Rectal smooth muscle tissue (tissue), 1 donor: Measurements from ENCODE around the gene GBA3.

ENCODE experiments used
- H3K27ac ChIP-seq: one replicate; pipeline ENCODE4 v1.7.0; 2013; ENCODE audit warnings: low read depth, low read length, inconsistent platforms
- H3K27me3 ChIP-seq: one replicate; pipeline ENCODE4 v1.7.0; 2013; ENCODE audit warnings: low read length; ENCODE audit not compliant: control insufficient read depth, insufficient read depth
- H3K36me3 ChIP-seq: one replicate; pipeline ENCODE4 v1.7.0; 2013; ENCODE audit warnings: low read length; ENCODE audit not compliant: control insufficient read depth, insufficient read depth
- H3K4me1 ChIP-seq: one replicate; pipeline ENCODE4 v1.7.0; 2013; ENCODE audit warnings: low read length; ENCODE audit not compliant: control insufficient read depth, insufficient read depth
- H3K4me3 ChIP-seq: one replicate; pipeline ENCODE4 v1.7.0; 2013; ENCODE audit warnings: low read length
- H3K9ac ChIP-seq: one replicate; pipeline ENCODE4 v1.7.0; 2013; ENCODE audit warnings: low read length

Gene GBA3

DNA sequence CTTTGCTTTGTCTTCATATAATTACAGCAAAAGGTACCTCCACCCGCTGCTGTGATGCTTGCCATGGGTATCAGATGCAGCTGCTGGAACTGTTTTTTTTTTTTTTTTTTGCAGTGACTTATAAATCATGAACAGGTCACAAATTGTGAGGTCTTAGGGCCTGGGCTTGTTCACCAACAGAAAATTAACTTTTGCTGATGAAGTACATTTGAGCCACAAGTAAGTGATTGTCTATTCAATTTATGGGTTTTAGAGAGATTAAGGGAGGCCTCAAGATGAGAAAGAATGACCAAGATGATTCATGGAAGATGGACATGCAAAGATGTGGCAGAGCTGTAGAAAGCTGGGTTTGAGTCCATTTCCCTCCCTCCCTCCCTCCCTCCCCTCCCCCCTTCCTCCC lies 18.0 kb upstream of the GBA3 start:
- Histone ChIP-seq H3K4me1 (peaks cover 4% of the 10 kb centered on the region), H3K36me3 (no peaks in the 10 kb centered on the region)

DNA sequence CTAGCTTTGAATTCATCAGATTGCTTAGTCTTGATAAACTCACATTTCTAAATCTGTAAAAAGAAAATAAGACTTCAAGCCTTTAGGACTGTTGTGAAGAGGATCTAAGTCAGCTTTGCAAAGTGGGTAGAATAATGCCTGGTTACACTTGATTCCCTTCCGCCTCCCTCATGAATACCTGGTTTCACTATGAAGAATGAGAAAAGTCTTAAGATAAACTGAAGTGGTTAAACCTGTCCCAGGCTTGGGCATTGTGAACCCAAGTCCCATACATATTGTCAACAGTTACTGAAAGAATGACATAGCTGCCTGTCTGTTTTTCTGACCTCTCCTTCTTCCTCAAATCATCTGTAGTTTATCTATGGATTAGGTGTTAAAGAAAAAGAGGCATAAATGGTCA lies 16.7 kb upstream of the GBA3 start:
- no peaks in the 10 kb centered on the region for H3K36me3 ChIP-seq
- H3K4me3 ChIP-seq, result no peak overlapping the region

More for the DNA sequence above, 18.0 kb upstream of the GBA3 start:
- H3K27ac ChIP-seq, result no peak overlapping the region
- no peak overlapping the region for H3K4me3 ChIP-seq
- H3K27me3 ChIP-seq, result no peaks in the 10 kb centered on the region
- H3K9ac ChIP-seq, result no peak overlapping the region

DNA sequence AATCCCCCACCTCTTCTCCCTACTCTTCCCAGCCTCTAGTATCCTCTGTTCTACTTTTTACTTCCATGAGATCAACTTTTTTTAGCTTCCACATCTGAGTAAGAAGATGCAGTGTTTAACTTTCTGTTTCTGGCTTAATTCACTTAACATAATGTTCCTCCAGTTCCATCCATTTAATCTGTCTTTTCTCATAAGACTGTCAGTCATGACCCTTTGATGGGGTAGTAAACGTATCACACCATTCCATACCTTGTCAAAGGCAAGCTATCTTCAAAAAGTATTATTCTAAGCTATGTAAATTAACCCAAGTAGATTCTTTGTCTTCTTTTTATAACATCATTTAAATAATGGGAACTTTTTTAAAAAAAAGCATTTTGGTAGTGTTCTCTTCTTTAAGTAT lies 15.0 kb upstream of the GBA3 start:
- no peaks in the 10 kb centered on the region for H3K36me3 ChIP-seq
- H3K27me3 ChIP-seq, result no peaks in the 10 kb centered on the region
- H3K4me3 ChIP-seq, result no peak overlapping the region
- peaks cover 9% of the 10 kb centered on the region for H3K4me1 ChIP-seq
- H3K9ac ChIP-seq, result no peak overlapping the region
- H3K27ac ChIP-seq, result no peak overlapping the region

More for the DNA sequence above, 16.7 kb upstream of the GBA3 start:
- H3K9ac ChIP-seq, result no peak overlapping the region
- no peaks in the 10 kb centered on the region for H3K27me3 ChIP-seq
- peaks cover 9% of the 10 kb centered on the region for H3K4me1 ChIP-seq
- H3K27ac ChIP-seq, result no peak overlapping the region

DNA sequence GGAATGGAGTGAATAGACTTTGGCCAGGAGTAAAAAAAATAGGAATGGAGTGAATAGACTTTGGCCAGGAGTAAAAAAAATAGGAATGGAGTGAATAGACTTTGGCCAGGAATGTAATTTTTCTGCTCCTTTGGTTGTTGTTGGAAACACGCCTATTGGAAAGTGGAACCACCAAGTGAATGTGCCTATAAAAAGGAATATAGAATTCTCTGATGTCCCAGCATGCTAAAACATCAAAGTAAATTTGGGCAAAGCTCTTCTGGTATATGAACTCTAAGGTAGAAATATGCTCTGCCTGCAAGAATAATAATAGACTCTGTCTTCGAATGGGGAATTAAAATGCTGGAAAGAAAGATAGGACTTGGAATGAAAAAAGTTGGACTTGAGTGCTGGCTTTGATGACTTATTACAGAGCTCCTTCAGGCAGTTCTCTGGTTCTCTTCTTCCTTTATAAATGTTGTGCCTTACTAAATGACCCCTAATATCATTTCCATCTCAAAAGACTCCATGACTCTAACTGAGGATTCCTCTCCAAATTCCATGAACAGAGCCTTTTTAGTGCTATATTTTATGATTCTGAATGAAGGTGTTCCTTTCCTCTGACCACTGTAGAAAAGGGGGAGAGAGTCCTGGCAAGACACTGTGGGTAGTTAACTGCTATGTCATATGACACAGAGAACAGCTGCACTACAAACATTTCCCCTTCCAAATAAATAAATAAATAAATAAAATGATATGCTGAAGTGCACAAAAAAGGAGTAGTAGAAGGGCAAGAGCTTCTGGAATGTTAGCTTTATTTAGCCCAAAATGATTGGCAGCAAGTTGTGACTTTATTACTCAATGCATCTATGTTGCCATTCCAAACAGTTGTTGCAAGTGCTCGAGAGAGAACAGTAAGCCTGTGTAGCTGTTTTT lies 13.5 kb upstream of the GBA3 start:
- H3K27ac ChIP-seq, result no peak overlapping the region
- no peak overlapping the region for H3K9ac ChIP-seq
- H3K4me1 ChIP-seq, result peaks cover 9% of the 10 kb centered on the region
- no peaks in the 10 kb centered on the region for H3K27me3 ChIP-seq
- H3K36me3 ChIP-seq, result no peaks in the 10 kb centered on the region
- no peak overlapping the region for H3K4me3 ChIP-seq

DNA sequence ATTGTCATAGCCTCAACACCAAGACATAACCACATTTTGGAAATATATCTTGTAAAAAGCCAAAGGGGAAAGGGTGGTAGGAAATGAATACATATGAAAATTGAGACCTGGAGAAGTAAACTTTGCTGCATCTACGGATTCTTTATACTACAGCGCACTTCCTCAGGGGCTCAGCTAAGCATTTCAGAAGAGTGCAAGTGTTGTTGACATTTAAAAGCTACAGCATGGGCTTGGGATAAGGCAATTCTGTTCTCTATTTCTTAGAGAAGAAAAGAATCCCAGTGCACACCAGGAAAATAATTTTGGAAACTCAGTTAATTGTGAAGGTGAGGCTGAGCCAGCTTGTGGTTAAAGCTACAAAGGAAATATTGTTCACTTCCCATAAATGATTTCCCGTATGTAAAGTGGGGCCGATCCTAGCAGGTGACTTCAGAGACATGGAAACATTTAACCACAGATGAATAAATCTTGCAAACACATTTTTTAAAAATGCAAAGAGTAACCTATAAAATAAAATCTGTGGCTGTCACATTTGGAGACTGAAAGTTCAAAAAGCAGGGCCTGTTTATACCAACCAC lies 12.6 kb upstream of the GBA3 start:
- no peaks in the 10 kb centered on the region for H3K36me3 ChIP-seq
- H3K27ac ChIP-seq, result no peak overlapping the region
- no peaks in the 10 kb centered on the region for H3K27me3 ChIP-seq
- H3K4me1 ChIP-seq, result peaks cover 9% of the 10 kb centered on the region
- no peak overlapping the region for H3K4me3 ChIP-seq
- no peak overlapping the region for H3K9ac ChIP-seq

DNA sequence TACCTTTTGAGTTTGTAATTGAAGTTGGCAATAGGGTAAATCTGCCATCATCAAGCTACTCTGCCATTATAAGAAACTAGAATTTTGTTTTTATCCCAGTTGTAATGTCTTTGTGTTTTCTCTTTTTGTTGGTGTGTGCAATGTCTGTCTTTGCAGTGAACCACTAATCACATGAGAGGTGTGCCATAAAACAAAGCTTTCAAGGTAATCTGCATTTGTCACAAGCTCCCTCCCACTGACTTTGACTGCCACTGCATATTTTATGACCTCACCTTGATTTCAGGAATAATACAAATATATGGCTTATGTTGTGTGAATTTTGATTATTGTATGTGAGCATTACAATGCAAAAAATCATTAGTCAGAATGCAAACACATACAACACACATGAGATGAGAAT lies 9.0 kb upstream of the GBA3 start:
- Histone ChIP-seq H3K4me1 (peaks cover 11% of the 10 kb centered on the region), H3K9ac (no peak overlapping the region), H3K4me3 (no peak overlapping the region), H3K27me3 (no peaks in the 10 kb centered on the region), H3K27ac (no peak overlapping the region), H3K36me3 (no peaks in the 10 kb centered on the region)

DNA sequence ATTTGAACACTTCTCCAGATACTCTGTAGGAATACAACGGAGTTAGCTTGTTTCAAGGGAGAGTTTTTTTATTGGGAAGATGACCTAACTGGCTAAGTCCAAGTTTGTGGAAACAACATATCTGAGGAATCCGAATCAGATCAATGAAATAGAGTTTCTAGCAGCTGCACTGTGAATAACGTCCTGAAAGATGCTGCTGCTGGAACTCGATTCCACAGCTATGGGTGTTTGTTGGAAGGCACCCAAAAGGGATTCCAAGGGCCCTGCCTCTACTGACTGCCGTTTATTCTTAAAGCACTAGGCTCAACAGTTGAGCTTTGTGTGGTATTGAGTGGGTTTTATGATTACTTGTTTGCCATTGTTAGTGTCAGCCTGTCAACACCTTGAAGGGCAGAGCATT lies 6.6 kb upstream of the GBA3 start:
- Histone ChIP-seq H3K27me3 (no peaks in the 10 kb centered on the region), H3K4me1 (peaks cover 4% of the 10 kb centered on the region), H3K27ac (no peak overlapping the region), H3K9ac (no peak overlapping the region), H3K4me3 (no peak overlapping the region), H3K36me3 (no peaks in the 10 kb centered on the region)

DNA sequence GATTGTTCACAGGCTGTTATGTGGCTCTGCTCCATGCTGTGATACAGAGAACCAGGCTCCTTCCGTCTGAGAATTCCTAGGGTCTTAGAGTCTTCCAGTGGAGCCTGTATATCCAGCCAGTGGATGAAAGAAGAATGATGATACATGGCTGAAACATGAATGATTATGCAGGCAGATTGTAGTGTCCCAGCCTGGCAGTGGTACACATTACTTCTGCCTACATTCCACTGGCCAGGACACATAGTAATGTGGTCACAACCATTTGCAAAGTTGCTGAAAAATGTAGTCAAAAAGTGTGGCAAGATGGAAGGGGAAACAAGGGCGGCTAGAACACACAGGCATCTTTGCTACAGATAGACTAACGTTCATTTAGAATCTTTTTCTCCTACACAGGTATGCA lies 4.5 kb upstream of the GBA3 start:
- Histone ChIP-seq H3K9ac (no peak overlapping the region), H3K4me3 (no peak overlapping the region), H3K27me3 (no peaks in the 10 kb centered on the region)

DNA sequence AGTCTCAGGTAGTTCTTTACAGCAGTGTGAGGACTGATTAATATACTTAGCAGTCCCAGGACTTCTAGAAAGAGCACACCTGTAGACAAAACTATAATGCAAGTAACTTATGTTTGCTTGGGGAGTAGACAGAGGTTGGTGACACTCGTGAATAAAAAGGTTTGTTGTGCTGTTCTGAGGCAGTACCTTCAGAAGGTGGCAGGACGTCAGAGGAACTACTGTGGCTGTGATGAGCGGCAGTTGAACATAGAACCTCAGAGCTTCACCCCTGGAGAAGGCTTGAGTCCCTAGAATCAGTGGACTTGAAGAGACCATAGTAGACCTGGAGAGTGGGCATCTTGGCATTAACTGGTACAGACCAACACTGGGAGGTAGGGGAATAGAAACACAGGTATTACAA lies 3.3 kb upstream of the GBA3 start:
- Histone ChIP-seq H3K36me3 (no peaks in the 10 kb centered on the region), H3K9ac (no peak overlapping the region), H3K4me1 (peaks cover 4% of the 10 kb centered on the region), H3K27me3 (no peaks in the 10 kb centered on the region), H3K4me3 (no peak overlapping the region), H3K27ac (no peak overlapping the region)

More for the DNA sequence above, 4.5 kb upstream of the GBA3 start:
- peaks cover 4% of the 10 kb centered on the region for H3K4me1 ChIP-seq
- H3K27ac ChIP-seq, result no peak overlapping the region
- no peaks in the 10 kb centered on the region for H3K36me3 ChIP-seq

DNA sequence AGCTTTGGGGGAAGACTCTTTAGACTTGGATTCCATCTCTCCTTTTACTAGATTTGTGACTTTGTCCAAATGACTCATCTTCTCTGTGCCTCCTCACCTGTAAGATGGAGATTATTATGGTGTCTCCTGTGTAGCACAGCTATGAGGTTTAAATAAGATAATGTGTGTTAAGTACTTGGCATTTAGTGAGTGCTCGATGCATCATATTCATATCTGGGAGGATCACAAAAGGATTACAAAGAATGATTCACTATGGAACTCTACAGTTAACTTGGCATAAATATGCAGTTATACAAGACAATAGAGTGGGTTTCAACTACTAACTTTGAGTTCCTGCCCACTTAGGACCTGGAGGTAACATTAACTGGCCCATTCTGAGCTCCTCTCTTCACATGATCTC lies 2.3 kb downstream of the GBA3 start:
- Histone ChIP-seq H3K4me1 (no peaks in the 10 kb centered on the region), H3K27me3 (no peaks in the 10 kb centered on the region), H3K27ac (no peak overlapping the region), H3K9ac (no peak overlapping the region), H3K36me3 (no peaks in the 10 kb centered on the region), H3K4me3 (no peak overlapping the region)

DNA sequence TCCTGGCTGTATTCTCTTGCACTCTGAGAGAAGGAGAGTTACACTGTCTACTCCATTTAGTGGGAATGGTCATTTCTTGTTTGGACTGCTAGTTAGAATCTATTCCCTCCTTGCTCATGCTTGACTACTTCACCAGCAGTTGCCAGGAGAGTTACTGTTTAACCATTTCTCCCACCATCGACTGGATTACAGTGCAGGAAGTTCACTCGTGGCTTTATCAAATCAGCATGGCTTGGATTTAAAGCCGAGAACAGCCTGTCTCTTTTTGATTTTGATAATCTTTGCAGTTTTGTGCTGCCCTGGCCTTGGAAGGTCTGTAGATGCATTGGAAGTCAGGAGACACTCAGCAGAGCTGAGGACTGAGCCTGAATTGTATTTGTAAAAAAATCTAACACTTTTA lies 3.2 kb downstream of the GBA3 start:
- Histone ChIP-seq H3K9ac (no peak overlapping the region), H3K27ac (no peak overlapping the region), H3K4me1 (no peaks in the 10 kb centered on the region), H3K36me3 (no peaks in the 10 kb centered on the region), H3K27me3 (no peaks in the 10 kb centered on the region), H3K4me3 (no peak overlapping the region)

DNA sequence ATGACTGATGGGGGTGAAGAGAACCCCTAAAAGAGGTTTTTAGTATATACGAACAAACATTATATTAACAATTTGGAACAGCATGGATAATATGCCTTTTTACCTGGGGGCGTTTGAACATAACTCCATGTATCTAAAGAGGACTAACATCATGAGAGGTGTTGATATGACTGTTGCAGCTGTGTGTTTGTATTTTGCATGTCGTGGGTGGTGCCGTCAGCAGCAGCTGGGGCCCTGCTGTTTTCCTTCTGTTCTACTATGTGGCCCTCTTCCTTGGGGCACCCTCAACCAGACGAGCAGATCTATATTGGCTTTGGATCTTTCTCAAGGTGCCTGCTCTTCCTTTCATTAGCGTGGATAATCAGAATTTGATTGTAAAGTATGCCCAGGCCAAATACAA lies 11.2 kb downstream of the GBA3 start:
- H3K9ac ChIP-seq, result no peak overlapping the region
- H3K27ac ChIP-seq, result no peak overlapping the region
- H3K4me1 ChIP-seq, result no peaks in the 10 kb centered on the region
- no peaks in the 10 kb centered on the region for H3K27me3 ChIP-seq
- no peaks in the 10 kb centered on the region for H3K36me3 ChIP-seq
- H3K4me3 ChIP-seq, result no peak overlapping the region

DNA sequence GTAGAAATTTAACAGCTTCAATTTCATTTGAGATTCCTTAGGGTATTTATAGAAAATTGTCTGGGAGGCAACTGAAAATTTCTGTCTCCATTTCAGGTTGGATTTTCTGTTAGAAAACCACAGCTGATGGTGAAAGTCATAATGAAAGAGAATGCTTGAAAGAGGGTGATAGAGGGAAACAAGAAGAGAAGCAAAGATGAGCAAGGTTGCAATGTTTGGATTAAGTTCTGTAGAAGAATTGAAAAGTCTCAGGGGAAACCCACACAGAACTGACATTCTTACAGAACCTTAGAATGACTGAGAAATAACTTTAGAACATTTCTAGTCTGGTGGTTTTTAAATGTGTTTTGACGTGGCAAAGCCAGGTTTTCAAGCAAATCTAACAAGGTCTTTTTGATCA lies 14.7 kb downstream of the GBA3 start:
- Histone ChIP-seq H3K27me3 (no peaks in the 10 kb centered on the region), H3K36me3 (no peaks in the 10 kb centered on the region), H3K27ac (no peak overlapping the region), H3K4me3 (no peak overlapping the region), H3K4me1 (no peaks in the 10 kb centered on the region), H3K9ac (no peak overlapping the region)
